ENCODE data around the gene AUTS2.

DNA sequence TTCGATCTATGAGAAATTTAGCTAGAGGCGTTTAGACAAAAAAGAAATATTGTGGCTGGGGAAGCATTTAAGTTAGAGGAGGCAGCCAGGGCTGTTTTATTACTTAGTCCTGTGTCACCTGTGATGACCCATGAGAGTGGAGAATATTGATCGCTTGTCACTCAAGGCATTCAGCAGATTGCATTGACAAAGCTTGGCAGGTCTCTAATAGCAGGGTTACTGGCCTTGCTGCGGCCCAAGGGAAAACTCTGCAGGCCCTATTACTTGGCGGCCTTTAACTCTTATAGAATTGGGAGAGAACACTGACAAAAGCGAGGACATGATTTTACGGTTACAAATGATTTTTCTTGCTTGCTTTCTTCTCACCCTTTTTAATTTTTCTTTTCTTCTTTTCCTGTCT is 473.5 kb downstream of the AUTS2 start:
- TF ChIP-seq CTCF (IDR thresholded peaks at IDR 0.05): no peak
- TF ChIP-seq REST (IDR thresholded peaks at IDR 0.05; ENCODE audit: insufficient read depth in 1 of 2, low read depth in 2 of 2, low read length in 1 of 2): no peak
- TF ChIP-seq SIN3A (IDR thresholded peaks at IDR 0.05; ENCODE audit: borderline replicate concordance, insufficient read depth, low read depth, low read length): no peak
- no peak for TF ChIP-seq POLR2AphosphoS5 (IDR thresholded peaks at IDR 0.05; ENCODE audit: low read depth, low read length)

Data from Panc1 (cell line).